ENCODE measurements around the gene SLC6A9. TPM values are rescaled to one million over a fixed set of nuclear protein-coding genes. Genes with fewer than 3 reads are reported as not detected.

Gene SLC6A9
- polyA plus RNA-seq, 2 of the 4 experiments (the other 2 are of a cell fraction) = 9.0 to 17.7 TPM

DNA sequence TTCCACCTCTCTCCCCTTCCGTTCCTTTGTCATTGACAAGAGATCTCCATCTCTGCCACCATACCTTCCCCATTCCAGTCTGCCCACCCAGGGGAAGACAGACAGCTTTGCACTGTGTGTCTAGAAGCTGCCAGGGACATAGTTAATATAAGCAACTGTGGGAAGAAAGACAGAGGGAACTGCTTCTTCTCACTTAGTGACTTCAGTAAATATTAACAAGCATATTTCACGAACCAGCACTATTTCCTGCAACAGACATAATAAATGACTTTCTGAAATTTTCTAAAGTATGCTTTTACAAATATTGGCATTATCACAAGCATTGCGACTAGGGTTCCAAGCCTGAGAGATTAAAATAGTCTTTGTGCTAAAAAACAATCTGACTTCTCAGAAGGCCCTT, 43.2 kb upstream of the SLC6A9 start (continued):
- no peak for TF ChIP-seq ELK1 (IDR thresholded peaks at IDR 0.05; ENCODE audit: low read depth, low read length)
- TF ChIP-seq KDM5A (IDR thresholded peaks at IDR 0.05) = no peak

GRCh38 chr1:44073528-44073927, 42.3 kb upstream of the SLC6A9 start:
- ChIA-PET POLR2A (no interaction called here), CTCF (interaction anchor here (1.2 kb wide), 1 partner anchor 144 kb away, joined by 3 read pairs; no protein-coding TSS in a partner anchor)
- FAIRE-seq = no peak
- ATAC-seq = no peak
- DNase-seq (ENCODE audit: low read depth in 1 of 2, low spot score in 1 of 2) = no peak
- Histone ChIP-seq H3K27ac (no peak overlapping the region), H3K4me1 (0 out of 3 replicates have a peak, but pooled peaks cover 4% of the 10 kb centered on the region), H3K9me3 (no peaks in the 10 kb centered on the region), H3K4me2 (no peak overlapping the region), H3K4me3 (no peak overlapping the region)
- 31% methylated on average over 2 of the region's 2 CpGs for WGBS (ENCODE audit: missing lambda C conversion rate)
- no peak for TF ChIP-seq JUNB (IDR thresholded peaks at IDR 0.05)
- no peak for TF ChIP-seq MAZ (IDR thresholded peaks at IDR 0.05; ENCODE audit: borderline replicate concordance, low read depth, low read length)
- no peak for TF ChIP-seq NFE2L2 (conservative IDR thresholded peaks at IDR 0.05; ENCODE audit: low read length)
- TF ChIP-seq MYC (IDR thresholded peaks at IDR 0.05; ENCODE audit: borderline replicate concordance, low read length) = no peak

GRCh38 chr1:44072821-44073220, 41.6 kb upstream of the SLC6A9 start:
- ChIA-PET CTCF (interaction anchor here (1.2 to 1.7 kb wide), 2 partner anchors 9 to 144 kb away, joined by 3 read pairs; no protein-coding TSS in a partner anchor), POLR2A (no interaction called here)
- TF ChIP-seq POLR2A (IDR thresholded peaks at IDR 0.05; ENCODE audit: low read length) (no peak), SMC3 (IDR thresholded peaks at IDR 0.05) (no peak), ESRRA (IDR thresholded peaks at IDR 0.05; ENCODE audit: borderline replicate concordance, low read length) (no peak), CHD4 (IDR thresholded peaks at IDR 0.05; ENCODE audit: borderline replicate concordance) (no peak), TP53 (CRISPR knock-in tag; IDR thresholded peaks at IDR 0.05) (no peak), PHF8 (IDR thresholded peaks at IDR 0.05; ENCODE audit: borderline replicate concordance, low read depth) (no peak), FOXS1 (CRISPR knock-in tag; IDR thresholded peaks at IDR 0.05) (no peak), NFE2L2 (conservative IDR thresholded peaks at IDR 0.05; ENCODE audit: low read length) (no peak), JUNB (IDR thresholded peaks at IDR 0.05) (no peak), RAD21 (conservative IDR thresholded peaks at IDR 0.05 in 1 of 2, IDR thresholded peaks at IDR 0.05 in 1 of 2) (no peak), CHD2 (IDR thresholded peaks at IDR 0.05; ENCODE audit: low read length, partially characterized antibody) (no peak), HOXA7 (CRISPR knock-in tag; IDR thresholded peaks at IDR 0.05) (no peak), ZNF302 (CRISPR knock-in tag; IDR thresholded peaks at IDR 0.05) (no peak), ZSCAN20 (CRISPR knock-in tag; IDR thresholded peaks at IDR 0.05) (no peak)
- TF ChIP-seq, protein P1, sequence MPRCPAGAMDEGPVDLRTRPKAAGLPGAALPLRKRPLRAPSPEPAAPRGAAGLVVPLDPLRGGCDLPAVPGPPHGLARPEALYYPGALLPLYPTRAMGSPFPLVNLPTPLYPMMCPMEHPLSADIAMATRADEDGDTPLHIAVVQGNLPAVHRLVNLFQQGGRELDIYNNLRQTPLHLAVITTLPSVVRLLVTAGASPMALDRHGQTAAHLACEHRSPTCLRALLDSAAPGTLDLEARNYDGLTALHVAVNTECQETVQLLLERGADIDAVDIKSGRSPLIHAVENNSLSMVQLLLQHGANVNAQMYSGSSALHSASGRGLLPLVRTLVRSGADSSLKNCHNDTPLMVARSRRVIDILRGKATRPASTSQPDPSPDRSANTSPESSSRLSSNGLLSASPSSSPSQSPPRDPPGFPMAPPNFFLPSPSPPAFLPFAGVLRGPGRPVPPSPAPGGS (IDR thresholded peaks at IDR 0.05) = no peak
- no peak for FAIRE-seq
- no peak overlapping the region for H3K27ac ChIP-seq
- 90% methylated on average over 2 of the region's 2 CpGs for WGBS (ENCODE audit: missing lambda C conversion rate)
- H3K4me1 ChIP-seq = peaks cover 6% of the 10 kb centered on the region; the same call in 2 of the 3 replicates
- DNase-seq (ENCODE audit: low read depth in 1 of 2, low spot score in 1 of 2) = no peak
- no peak overlapping the region for H3K4me2 ChIP-seq
- H3K4me3 ChIP-seq = no peak overlapping the region
- ATAC-seq = no peak
- H3K9me3 ChIP-seq = no peaks in the 10 kb centered on the region

- DNase-seq (ENCODE audit: low read depth in 1 of 2, low spot score in 1 of 2) = no peak
- Histone ChIP-seq H3K4me2 (no peak overlapping the region), H3K9me3 (no peaks in the 10 kb centered on the region), H3K27ac (no peak overlapping the region), H3K4me3 (no peak overlapping the region), H3K4me1 (peaks cover 12% of the 10 kb centered on the region; the same call in 2 of the 3 replicates)
- FAIRE-seq = no peak
- ChIA-PET POLR2A (interaction anchor here (0.9 kb wide), 1 partner anchor 650 kb away, joined by 3 read pairs; no protein-coding TSS in a partner anchor), CTCF (interaction anchor here (1.2 to 1.7 kb wide), 2 partner anchors 9 to 145 kb away, joined by 3 read pairs; no protein-coding TSS in a partner anchor)
- TF ChIP-seq JUNB (IDR thresholded peaks at IDR 0.05) (no peak), HOXB5 (CRISPR knock-in tag; IDR thresholded peaks at IDR 0.05) (no peak)
- ATAC-seq = no peak
These were observed 40.9 kb upstream of the SLC6A9 start for GRCh38 chr1:44072204-44072603.
